ENCODE data around the gene STEAP1. TPM values are rescaled to one million over a fixed set of nuclear protein-coding genes. Genes with fewer than 3 reads are reported as not detected.

Gene STEAP1
- total RNA-seq, 1 experiment from 2014 or later: 0.71 TPM

DNA sequence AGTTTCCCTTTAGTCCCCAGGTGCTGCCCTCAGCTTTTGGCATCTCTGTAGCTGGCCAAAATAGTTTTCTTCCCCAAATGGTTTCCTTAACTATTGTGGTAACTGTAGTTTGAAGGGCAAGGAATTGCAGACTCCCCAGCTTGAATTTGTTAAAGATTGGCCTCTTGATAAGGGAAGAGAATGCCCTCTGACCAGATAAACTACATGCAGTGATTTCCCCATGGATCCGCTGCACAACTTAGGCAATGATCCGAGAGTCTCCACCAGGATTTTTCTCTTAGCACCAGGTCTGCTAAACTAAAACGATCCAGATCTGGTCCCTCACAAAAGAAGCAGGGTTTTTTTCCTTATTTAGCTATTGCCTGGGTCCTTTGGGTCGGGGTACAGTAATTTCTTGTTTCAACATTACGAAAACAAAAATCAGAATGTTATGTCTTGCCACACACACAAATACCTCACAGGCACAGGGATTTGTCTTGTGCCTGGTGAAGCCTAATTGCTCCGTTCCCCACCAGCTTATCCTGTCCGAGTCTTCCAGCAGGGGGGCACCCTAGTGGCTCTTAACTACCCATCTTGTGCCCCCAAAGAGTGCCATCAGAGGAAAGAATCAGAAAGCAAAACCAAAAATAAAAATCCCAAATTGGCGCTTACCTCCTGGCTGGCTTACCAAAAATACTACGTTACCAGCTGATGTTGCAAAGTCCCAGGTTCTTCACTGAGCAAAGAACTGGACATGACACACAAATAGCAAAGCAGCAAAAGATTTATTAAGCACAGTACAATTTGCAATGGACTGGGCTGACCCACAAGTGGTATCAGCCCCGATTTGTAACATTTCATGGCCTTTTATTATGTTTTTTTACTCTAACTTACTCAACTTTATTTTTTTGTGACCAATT is 40.9 kb downstream of the STEAP1 start:
- in situ Hi-C loops (cut with HindIII; ENCODE audit: low pct_unique_long_range_greater_than_20kb, low sequenced_read_pairs): no loop called here
- DNase-seq (ENCODE audit: low read depth): no peak

DNA sequence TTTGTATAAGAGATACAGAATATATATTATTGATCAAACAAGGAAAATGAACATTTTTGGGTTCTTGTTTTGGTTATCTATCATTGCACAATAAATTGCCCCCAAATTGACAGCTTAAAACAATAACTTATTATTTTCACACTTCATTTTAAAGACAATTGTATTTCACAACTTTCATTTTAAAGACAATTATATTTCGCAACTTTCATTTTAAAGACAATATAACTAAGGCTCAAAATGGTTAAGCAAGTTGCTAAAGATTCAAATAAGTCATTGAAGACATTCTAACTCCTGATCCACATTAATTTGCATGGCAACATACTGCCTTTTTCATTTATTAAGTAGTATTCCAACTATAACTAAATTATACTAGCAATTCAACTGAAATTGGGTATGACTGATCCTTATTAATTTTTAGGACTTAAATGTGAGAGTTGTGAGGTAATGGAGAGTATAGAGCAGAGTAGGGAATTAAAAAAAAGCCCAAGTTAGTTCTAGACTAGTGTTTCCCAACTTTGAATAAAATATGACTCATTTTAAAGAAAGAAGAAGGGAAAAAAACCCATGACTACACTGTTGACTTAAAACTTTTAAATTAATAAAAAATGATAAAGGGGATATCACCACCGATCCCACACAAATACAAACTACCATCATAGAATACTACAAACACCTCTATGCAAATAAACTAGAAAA is 47.4 kb downstream of the STEAP1 start:
- no peak for DNase-seq (ENCODE audit: low read depth)
- in situ Hi-C loops (cut with HindIII; ENCODE audit: low pct_unique_long_range_greater_than_20kb, low sequenced_read_pairs): no loop called here

DNA sequence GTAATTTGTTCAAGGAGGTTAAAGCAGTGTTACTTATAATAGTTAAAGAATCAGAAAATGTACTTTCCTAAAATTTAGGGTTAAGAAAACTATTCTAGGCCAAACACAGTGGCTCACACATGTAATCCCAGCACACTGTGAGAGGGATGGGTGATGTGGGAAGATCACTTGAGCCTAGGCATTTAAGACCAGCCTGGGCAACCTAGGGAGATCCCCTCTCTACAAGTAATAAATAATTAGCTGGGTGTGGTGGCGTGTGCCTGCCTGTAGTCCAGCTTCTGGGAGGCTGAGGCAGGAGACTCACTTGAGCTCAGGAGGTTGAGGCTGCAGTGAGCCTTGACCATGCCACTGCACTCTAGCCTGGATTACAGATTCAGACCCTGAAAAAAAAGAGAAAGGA is 53.7 kb downstream of the STEAP1 start:
- in situ Hi-C loops (cut with HindIII; ENCODE audit: low pct_unique_long_range_greater_than_20kb, low sequenced_read_pairs): no loop called here
- DNase-seq (ENCODE audit: low read depth): no peak

DNA sequence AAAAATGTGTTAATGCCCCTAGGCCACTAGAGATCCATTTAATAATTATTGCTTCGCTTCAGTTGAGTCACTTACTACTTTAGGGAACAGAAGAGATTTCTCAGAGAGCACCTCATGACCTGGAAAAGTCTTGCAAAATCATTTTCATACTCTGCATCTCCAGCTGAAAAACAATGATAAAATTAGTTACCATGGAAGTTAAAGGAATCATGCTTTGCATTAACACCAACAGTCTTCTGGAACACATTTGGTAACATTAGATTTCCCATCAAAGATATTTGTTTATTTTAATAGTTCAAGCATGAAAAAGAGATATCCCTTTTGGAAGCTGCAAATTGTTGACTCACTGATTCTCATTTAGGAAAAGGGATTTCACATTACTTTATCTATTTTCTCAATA is 55.5 kb downstream of the STEAP1 start:
- in situ Hi-C loops (cut with HindIII; ENCODE audit: low pct_unique_long_range_greater_than_20kb, low sequenced_read_pairs): no loop called here
- no peak for DNase-seq (ENCODE audit: low read depth)

GRCh38 chr7:90210475-90210874 is 56.2 kb downstream of the STEAP1 start:
- in situ Hi-C loops (cut with HindIII; ENCODE audit: low pct_unique_long_range_greater_than_20kb, low sequenced_read_pairs): no loop called here
- no peak for DNase-seq (ENCODE audit: low read depth)

- in situ Hi-C loops (cut with HindIII; ENCODE audit: low pct_unique_long_range_greater_than_20kb, low sequenced_read_pairs): no loop called here
- DNase-seq (ENCODE audit: low read depth): no peak
Observed at GRCh38 chr7:90210981-90211380, 56.7 kb downstream of the STEAP1 start.

GRCh38 chr7:90211391-90212148 is 57.3 kb downstream of the STEAP1 start, which contains the start of gene STEAP2:
STEAP2 (plus strand) TSS chr7:90211740; CDS start chr7:90225083, 13,343 bp downstream.
- peak; percentile 93 for DNase-seq (ENCODE audit: low read depth)
- in situ Hi-C loops (cut with HindIII; ENCODE audit: low pct_unique_long_range_greater_than_20kb, low sequenced_read_pairs): no loop called here

- DNase-seq (ENCODE audit: low read depth): no peak
- in situ Hi-C loops (cut with HindIII; ENCODE audit: low pct_unique_long_range_greater_than_20kb, low sequenced_read_pairs): no loop called here
Observed at GRCh38 chr7:90212149-90212495, 57.9 kb downstream of the STEAP1 start.

DNA sequence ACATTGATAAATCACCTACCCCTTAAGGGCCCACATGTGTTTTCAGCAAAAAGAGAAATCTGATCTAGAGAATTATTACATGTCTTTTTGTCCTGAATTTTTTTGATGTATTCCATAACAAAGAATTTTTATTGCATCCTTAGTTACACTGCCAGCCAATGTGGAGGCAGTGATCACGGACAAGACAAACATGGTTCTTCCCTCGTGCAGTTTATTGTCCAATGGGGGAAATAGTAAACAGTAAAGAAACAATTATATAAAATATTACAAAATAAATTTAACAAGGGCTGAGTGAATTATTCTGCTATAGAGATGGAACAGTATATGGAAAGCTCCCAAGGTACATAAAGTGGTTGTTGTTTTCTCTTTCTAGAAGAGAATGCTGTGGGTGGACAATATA is 59.3 kb downstream of the STEAP1 start:
- in situ Hi-C loops (cut with HindIII; ENCODE audit: low pct_unique_long_range_greater_than_20kb, low sequenced_read_pairs): no loop called here
- DNase-seq (ENCODE audit: low read depth): no peak

Other genes with a start within 250 kb of the STEAP1 start
- gene STEAP2, start 57.3 kb downstream of the STEAP1 start, total RNA-seq (2014; rRNA removed; shearing (Covaris generic); ENCODE audit: low replicate concordance): 2.3 and 7.8 TPM in 2 replicates
- gene CFAP69, start 90.7 kb downstream of the STEAP1 start, total RNA-seq (2014; rRNA removed; shearing (Covaris generic); ENCODE audit: low replicate concordance): 0.14 and 0.68 TPM in 2 replicates
- not detected in 2 replicates for gene FAM237B, start 166.8 kb downstream of the STEAP1 start, total RNA-seq (2014; rRNA removed; shearing (Covaris generic); ENCODE audit: low replicate concordance)
- 9.3 and 30.8 TPM in 2 replicates for gene GTPBP10, start 192.2 kb downstream of the STEAP1 start, total RNA-seq (2014; rRNA removed; shearing (Covaris generic); ENCODE audit: low replicate concordance)
- gene CLDN12, start 249.0 kb downstream of the STEAP1 start, total RNA-seq (2014; rRNA removed; shearing (Covaris generic); ENCODE audit: low replicate concordance): 6.3 and 15.3 TPM in 2 replicates

Measured in Caki2 (cell line).